Immature natural killer cell (primary cell): ENCODE data around the gene P2RY11. TPM values are rescaled to one million over a fixed set of nuclear protein-coding genes. Genes with fewer than 3 reads are reported as not detected.

Experiments
- DNase-seq, 3 donors: peaks; one replicate each; pipeline ENCODE4 v3.0.0; 2022; ENCODE audit warnings: mixed read lengths in 1 of 3
- H3K27ac Mint-ChIP-seq, 6 donors: one replicate each; pipeline ENCODE4 v1.8.0; 2020; ENCODE audit warnings: mixed read lengths in 6 of 6, mild to moderate bottlenecking in 5 of 6, inconsistent platforms in 4 of 6, moderate library complexity in 3 of 6
- H3K27me3 Mint-ChIP-seq, 3 donors: one replicate each; pipeline ENCODE4 v1.8.0; 2020 to 2021; ENCODE audit warnings: low read depth in 3 of 3, mild to moderate bottlenecking in 3 of 3, mixed read lengths in 3 of 3, moderate library complexity in 3 of 3, inconsistent platforms in 1 of 3
- H3K36me3 Mint-ChIP-seq, 3 donors: one replicate each; pipeline ENCODE4 v1.8.0; 2020; ENCODE audit warnings: mixed read lengths in 3 of 3, inconsistent platforms in 2 of 3, mild to moderate bottlenecking in 2 of 3
- H3K4me1 Mint-ChIP-seq, 2 donors: one replicate each; pipeline ENCODE4 v1.8.0; 2020; ENCODE audit warnings: inconsistent platforms in 2 of 2, mild to moderate bottlenecking in 2 of 2, mixed read lengths in 2 of 2, moderate library complexity in 1 of 2
- H3K4me3 Mint-ChIP-seq, 5 donors: one replicate each; pipeline ENCODE4 v1.8.0; 2020; ENCODE audit warnings: mild to moderate bottlenecking in 5 of 5, mixed read lengths in 5 of 5, inconsistent platforms in 3 of 5, moderate library complexity in 3 of 5
- H3K9me3 Mint-ChIP-seq, 6 donors: one replicate each; pipeline ENCODE4 v1.8.0; 2020; ENCODE audit warnings: mild to moderate bottlenecking in 6 of 6, mixed read lengths in 6 of 6, inconsistent platforms in 4 of 6, moderate library complexity in 3 of 6
- polyA plus RNA-seq, 3 donors: library from polyadenylated mRNA; unstranded; fragments of 300-500 nt; fragmentation: Illumina TruSeq; gene quantifications; one replicate each; pipeline ENCODE4 v1.2.3, GENCODE V29; 2021

Gene P2RY11
- polyA plus RNA-seq, 3 donors from 2014 or later: 2.6 to 26.7 (median 6.9) TPM

GRCh38 chr19:10100163-10100785 is 11.2 kb upstream of the P2RY11 start:
- Mint-ChIP-seq H3K9me3 (no peaks in the 10 kb centered on the region), H3K27ac (peak overlapping the region; percentile 89 to 100 (median 97)), H3K4me3 (peak overlapping the region; percentile 42 to 83 (median 64)), H3K36me3 (no peaks in the 10 kb centered on the region), H3K4me1 (peaks cover 69 to 73% of the 10 kb centered on the region in 2 donors), H3K27me3 (peaks cover 20 to 35% (median 32%) of the 10 kb centered on the region in 3 donors)
- no peak for DNase-seq

GRCh38 chr19:10102787-10103236 is 8.7 kb upstream of the P2RY11 start:
- Mint-ChIP-seq H3K4me3 (peak overlapping the region; percentile 80 to 92 (median 85)), H3K4me1 (peaks cover 83 to 84% of the 10 kb centered on the region in 2 donors), H3K27ac (peak overlapping the region; percentile 99 to 100 (median 100)), H3K27me3 (peaks cover 26 to 42% (median 40%) of the 10 kb centered on the region in 3 donors), H3K9me3 (no peaks in the 10 kb centered on the region), H3K36me3 (peaks cover 0 to 6% (median 0%) of the 10 kb centered on the region in 3 donors)
- DNase-seq: peak in 1 of 3 donors; percentile 13

GRCh38 chr19:10104130-10104513 is 7.4 kb upstream of the P2RY11 start:
- H3K27me3 Mint-ChIP-seq: peaks cover 19 to 38% (median 35%) of the 10 kb centered on the region in 3 donors
- peak overlapping the region; percentile 40 to 69 (median 65) for H3K4me3 Mint-ChIP-seq
- peaks cover 73 to 76% of the 10 kb centered on the region in 2 donors for H3K4me1 Mint-ChIP-seq
- H3K36me3 Mint-ChIP-seq: peaks cover 0 to 6% (median 0%) of the 10 kb centered on the region in 3 donors
- DNase-seq: no peak
- no peaks in the 10 kb centered on the region for H3K9me3 Mint-ChIP-seq
- peak overlapping the region; percentile 92 to 100 (median 96) for H3K27ac Mint-ChIP-seq

- Mint-ChIP-seq H3K9me3 (no peaks in the 10 kb centered on the region), H3K4me1 (peaks cover 65 to 71% of the 10 kb centered on the region in 2 donors), H3K36me3 (peaks cover 0 to 12% (median 6%) of the 10 kb centered on the region in 3 donors), H3K4me3 (peak overlapping the region; percentile 65 to 86 (median 83)), H3K27me3 (peaks cover 17 to 35% (median 29%) of the 10 kb centered on the region in 3 donors), H3K27ac (peak overlapping the region; percentile 92 to 100 (median 96))
- peak; percentile 91 to 93 (median 93) for DNase-seq
Measured at GRCh38 chr19:10104665-10105508, 6.6 kb upstream of the P2RY11 start.

GRCh38 chr19:10105509-10106099 is 5.9 kb upstream of the P2RY11 start:
- peaks cover 64 to 70% of the 10 kb centered on the region in 2 donors for H3K4me1 Mint-ChIP-seq
- peak in 2 of 3 donors; percentile 63 to 65 for DNase-seq

GRCh38 chr19:10106100-10106936 is 5.2 kb upstream of the P2RY11 start, which contains the start of gene PPAN:
Gene PPAN (plus strand): TSS chr19:10106362. CDS start chr19:10106395, 33 bp downstream.
- Mint-ChIP-seq H3K27me3 (peaks cover 18 to 38% (median 29%) of the 10 kb centered on the region in 3 donors), H3K27ac (peak within 1 kb of the TSS; percentile 92 to 100 (median 96)), H3K4me1 (peaks cover 64 to 70% of the 10 kb centered on the region in 2 donors), H3K36me3 (peaks cover 3 to 15% (median 6%) of the 10 kb centered on the region in 3 donors), H3K9me3 (no peaks in the 10 kb centered on the region), H3K4me3 (peak within 1 kb of the TSS; percentile 65 to 86 (median 83))
- DNase-seq: peak; percentile 96 to 98 (median 98)

More at GRCh38 chr19:10105509-10106099, 5.9 kb upstream of the P2RY11 start:
- Mint-ChIP-seq H3K9me3 (no peaks in the 10 kb centered on the region), H3K36me3 (peaks cover 1 to 13% (median 6%) of the 10 kb centered on the region in 3 donors), H3K27me3 (peaks cover 16 to 34% (median 29%) of the 10 kb centered on the region in 3 donors), H3K27ac (peak overlapping the region; percentile 92 to 100 (median 96)), H3K4me3 (peak overlapping the region; percentile 65 to 86 (median 83))

GRCh38 chr19:10107254-10107653 is 4.2 kb upstream of the P2RY11 start:
- no peak for DNase-seq

GRCh38 chr19:10107817-10108367 is 3.6 kb upstream of the P2RY11 start:
- Mint-ChIP-seq H3K4me3 (peak overlapping the region in 4 of 5 donors; percentile 21 to 83 (median 60)), H3K4me1 (peaks cover 68 to 72% of the 10 kb centered on the region in 2 donors)

More at GRCh38 chr19:10107254-10107653, 4.2 kb upstream of the P2RY11 start:
- peaks cover 3 to 19% (median 6%) of the 10 kb centered on the region in 3 donors for H3K36me3 Mint-ChIP-seq
- H3K27ac Mint-ChIP-seq: peak overlapping the region; percentile 88 to 100 (median 92)
- H3K4me1 Mint-ChIP-seq: peaks cover 68 to 72% of the 10 kb centered on the region in 2 donors
- H3K27me3 Mint-ChIP-seq: peaks cover 17 to 39% (median 28%) of the 10 kb centered on the region in 3 donors
- peak overlapping the region; percentile 65 to 86 (median 83) for H3K4me3 Mint-ChIP-seq
- H3K9me3 Mint-ChIP-seq: no peaks in the 10 kb centered on the region

GRCh38 chr19:10109528-10109927 is 2.0 kb upstream of the P2RY11 start:
- Mint-ChIP-seq H3K27ac (peak overlapping the region in 4 of 6 donors; percentile 35 to 70 (median 56)), H3K9me3 (no peaks in the 10 kb centered on the region), H3K4me3 (peak overlapping the region in 3 of 5 donors; percentile 9 to 56 (median 18)), H3K27me3 (peaks cover 20 to 44% (median 28%) of the 10 kb centered on the region in 3 donors), H3K36me3 (peaks cover 3 to 20% (median 6%) of the 10 kb centered on the region in 3 donors), H3K4me1 (peaks cover 69 to 72% of the 10 kb centered on the region in 2 donors)
- no peak for DNase-seq

More at GRCh38 chr19:10107817-10108367, 3.6 kb upstream of the P2RY11 start:
- Mint-ChIP-seq H3K27ac (peak overlapping the region; percentile 40 to 100 (median 69)), H3K9me3 (no peaks in the 10 kb centered on the region), H3K36me3 (peaks cover 3 to 19% (median 6%) of the 10 kb centered on the region in 3 donors), H3K27me3 (peaks cover 17 to 42% (median 28%) of the 10 kb centered on the region in 3 donors)
- DNase-seq: no peak

GRCh38 chr19:10110076-10110971 is 1.2 kb upstream of the P2RY11 start:
- Mint-ChIP-seq H3K36me3 (peaks cover 3 to 24% (median 6%) of the 10 kb centered on the region in 3 donors), H3K27me3 (peaks cover 20 to 48% (median 27%) of the 10 kb centered on the region in 3 donors), H3K27ac (peak overlapping the region; percentile 86 to 99 (median 90)), H3K4me3 (peak overlapping the region; percentile 64 to 72 (median 68)), H3K9me3 (no peaks in the 10 kb centered on the region), H3K4me1 (peaks cover 69 to 72% of the 10 kb centered on the region in 2 donors)
- DNase-seq: no peak

- DNase-seq: no peak
- Mint-ChIP-seq H3K36me3 (peaks cover 4 to 26% (median 7%) of the 10 kb centered on the region in 3 donors), H3K27ac (peak overlapping the region; percentile 96 to 100 (median 99)), H3K27me3 (peaks cover 18 to 46% (median 22%) of the 10 kb centered on the region in 3 donors), H3K4me1 (peaks cover 69 to 72% of the 10 kb centered on the region in 2 donors), H3K9me3 (no peaks in the 10 kb centered on the region), H3K4me3 (peak overlapping the region; percentile 86 to 92 (median 89))
Measured at GRCh38 chr19:10110972-10111317, 548 bp upstream of the P2RY11 start.
